ENCODE measurements around the gene ATP2A3.

Gene ATP2A3

GRCh38 chr17:3875317-3875716, 88.9 kb downstream of the ATP2A3 start:
- no peak overlapping the region for H3K9ac ChIP-seq (ENCODE audit: low read depth, low read length, poor library complexity, severe bottlenecking)
- H3K36me3 ChIP-seq (ENCODE audit: insufficient read depth, low read length) = no peaks in the 10 kb centered on the region
- H3K4me3 ChIP-seq (ENCODE audit: low read length, poor library complexity, severe bottlenecking) = no peak overlapping the region
- no peaks in the 10 kb centered on the region for H3K9me2 ChIP-seq (replicated peaks; ENCODE audit: low read depth, low read length)
- no peak for TF ChIP-seq CTCF (conservative IDR thresholded peaks at IDR 0.05; ENCODE audit: low read length)
- no peak for TF ChIP-seq EZH2phosphoT487 (IDR thresholded peaks at IDR 0.05; ENCODE audit: borderline replicate concordance)
- no peaks in the 10 kb centered on the region for H4K20me1 ChIP-seq (ENCODE audit: insufficient read depth, low read length, poor library complexity, severe bottlenecking)
- no peaks in the 10 kb centered on the region for H3K27me3 ChIP-seq (ENCODE audit: insufficient read depth, low read length, poor library complexity, severe bottlenecking)
- no peaks in the 10 kb centered on the region for H3K4me1 ChIP-seq (ENCODE audit: insufficient read depth, low read length, poor library complexity, severe bottlenecking)
- H3K79me2 ChIP-seq (ENCODE audit: insufficient read depth, low read length) = no peaks in the 10 kb centered on the region
- no peaks in the 10 kb centered on the region for H3F3A ChIP-seq (ENCODE audit: low read depth)
- H3K4me2 ChIP-seq (ENCODE audit: low read depth, low read length, poor library complexity, severe bottlenecking) = no peak overlapping the region
- H3K9me3 ChIP-seq (ENCODE audit: insufficient read depth, low read depth, low read length) = no peaks in the 10 kb centered on the region
- H2AFZ ChIP-seq (ENCODE audit: low read length) = no peak overlapping the region
